B cell (primary cell): ENCODE data around the gene SIRPG. TPM values are rescaled to one million over a fixed set of nuclear protein-coding genes. Genes with fewer than 3 reads are reported as not detected.

Experiments
- ATAC-seq: fragments of 200-7000 bp; cut with Tn5 transposase; one replicate; pipeline ENCODE4 v1.10.0; 2021; ENCODE audit warnings: low read depth, mild to moderate bottlenecking, moderate number of reproducible peaks, moderate library complexity
- CTCF ChIA-PET: fragments of 350-600 bp; sonication (Branson Sonifier 250); formaldehyde crosslinking; loops from one replicate; lab custom pipeline; 2021; ENCODE audit warnings: antibody characterized with exemption, inconsistent platforms; lab: Charles Lee
- POLR2A ChIA-PET: fragments of 350-600 bp; sonication (Branson Sonifier 250); formaldehyde crosslinking; loops from one replicate; lab custom pipeline; 2021; ENCODE audit warnings: antibody characterized with exemption; lab: Charles Lee
- DNase-seq: peaks from one replicate; pipeline ENCODE4 v3.0.0; 2013
- H2AFZ ChIP-seq: 2 replicates; pipeline ENCODE4 v1.6.1; 2012; ENCODE audit warnings: mild to moderate bottlenecking, low read depth, low read length; ENCODE audit not compliant: insufficient read depth, poor library complexity, severe bottlenecking
- H3K27ac ChIP-seq, 2 donors: 1 replicate in 1 of 2; 2 replicates in 1 of 2; pipeline ENCODE4 v1.5.1; 2012 to 2013; ENCODE audit warnings: low read length in 2 of 2, mild to moderate bottlenecking in 2 of 2, moderate library complexity in 1 of 2
- H3K27me3 ChIP-seq, 4 experiments: fragments of 200-600 bp in 1 of 4; sonication (generic) in 1 of 4; replicated peaks in 1 of 4; 1 replicate in 2 of 4; 2 replicates in 2 of 4; pipeline versions ENCODE4 v1.6.1 to v1.7.0; 2013 to 2016; ENCODE audit warnings: low read length in 3 of 4, mild to moderate bottlenecking in 2 of 4, mixed read lengths in 1 of 4, moderate library complexity in 1 of 4; ENCODE audit not compliant: insufficient read depth in 4 of 4, control insufficient read depth in 3 of 4; ENCODE audit errors: control extremely low read depth in 1 of 4
- H3K36me3 ChIP-seq, 2 experiments: replicated peaks in 1 of 2; 1 replicate in 1 of 2; 2 replicates in 1 of 2; pipeline versions ENCODE4 v1.6.1 to v1.7.1; 2013; ENCODE audit warnings: low read length in 1 of 2; ENCODE audit not compliant: insufficient read depth in 2 of 2, control insufficient read depth in 1 of 2; ENCODE audit errors: control extremely low read depth in 1 of 2, extremely low read depth in 1 of 2
- H3K4me1 ChIP-seq, 2 donors: fragments of 200-600 bp in 1 of 2; sonication (generic) in 1 of 2; 1 replicate in 1 of 2; 2 replicates in 1 of 2; pipeline versions ENCODE4 v1.5.1 to v1.6.1; 2013 to 2017; ENCODE audit warnings: low read length in 2 of 2; ENCODE audit not compliant: control insufficient read depth in 2 of 2, insufficient read depth in 2 of 2
- H3K4me2 ChIP-seq: replicated peaks from 2 replicates; pipeline ENCODE3; 2012; ENCODE audit warnings: mild to moderate bottlenecking, low read depth, low read length; ENCODE audit not compliant: poor library complexity, severe bottlenecking
- H3K4me3 ChIP-seq, 5 experiments: fragments of 200-600 bp in 1 of 5; sonication (generic) in 1 of 5; 1 replicate in 3 of 5; 2 replicates in 2 of 5; pipeline versions ENCODE4 v1.5.1 to v1.7.0; 2011 to 2016; ENCODE audit warnings: low read length in 4 of 5, mild to moderate bottlenecking in 4 of 5, low read depth in 2 of 5, control low read depth in 1 of 5, moderate library complexity in 1 of 5; ENCODE audit not compliant: insufficient read depth in 1 of 5; ENCODE audit errors: control extremely low read depth in 1 of 5, extremely low read depth in 1 of 5
- H3K79me2 ChIP-seq: fragments of 200-600 bp; sonication (generic); one replicate; pipeline ENCODE4 v1.6.0; 2016; ENCODE audit warnings: low read length; ENCODE audit not compliant: control insufficient read depth, insufficient read depth
- H3K9ac ChIP-seq: fragments of 200-600 bp; sonication (generic); 2 replicates; pipeline ENCODE4 v1.6.1; 2017; ENCODE audit warnings: mild to moderate bottlenecking, low read length, moderate library complexity
- H3K9me3 ChIP-seq, 3 donors: one replicate each; pipeline versions ENCODE4 v1.6.1 to v1.7.1; 2013; ENCODE audit warnings: low read length in 2 of 3; ENCODE audit not compliant: control insufficient read depth in 2 of 3, insufficient read depth in 1 of 3; ENCODE audit errors: control extremely low read depth in 1 of 3
- H4K20me1 ChIP-seq: 2 replicates; pipeline ENCODE4 v1.6.0; 2012; ENCODE audit warnings: mild to moderate bottlenecking, low read length; ENCODE audit not compliant: insufficient read depth, control insufficient read depth, poor library complexity, severe bottlenecking
- H3K27ac Mint-ChIP-seq: one replicate; pipeline ENCODE4 v1.8.0; 2021; ENCODE audit warnings: mixed read lengths
- H3K27me3 Mint-ChIP-seq: one replicate; pipeline ENCODE4 v1.8.0; 2021; ENCODE audit warnings: mixed read lengths
- H3K4me1 Mint-ChIP-seq: one replicate; pipeline ENCODE4 v1.8.0; 2021; ENCODE audit warnings: mixed read lengths
- H3K4me3 Mint-ChIP-seq: one replicate; pipeline ENCODE4 v1.8.0; 2021; ENCODE audit warnings: mixed read lengths
- H3K9me3 Mint-ChIP-seq: one replicate; pipeline ENCODE4 v1.8.0; 2022; ENCODE audit warnings: mixed read lengths; ENCODE audit not compliant: insufficient read depth
- CTCF ChIP-seq: fragments of 200-600 bp; IDR thresholded peaks from one replicate; pipeline ENCODE4 v1.8.0; 2022; ENCODE audit warnings: antibody characterized with exemption, mild to moderate bottlenecking
- EZH2 ChIP-seq: IDR thresholded peaks from 2 replicates; pipeline ENCODE4 v1.6.1; 2012; ENCODE audit warnings: borderline replicate concordance, low read depth, mild to moderate bottlenecking, moderate library complexity, low read length; ENCODE audit not compliant: insufficient read depth, poor library complexity, severe bottlenecking
- WGBS: methylation state at CpG from one replicate; pipeline ENCODE4 v1.1.5; 2013; ENCODE audit warnings: missing lambda C conversion rate; ENCODE audit not compliant: insufficient coverage; 5-methylcytosine and 5-hydroxymethylcytosine counted together
- intact Hi-C: fragments of 100-400 bp; cut with micrococcal nuclease; formaldehyde crosslinking; loops from one replicate; pipeline ENCODE4 v1.10.0; 2022
- polyA plus RNA-seq: library from polyadenylated mRNA; depleted of rRNA; stranded (reverse); fragments of >200 nt; gene quantifications from 2 replicates; pipeline ENCODE4 v1.2.3, GENCODE V29; 2012
- total RNA-seq, 2 donors: library from RNA; stranded (reverse); fragments of 120-200 nt in 1 of 2; gene quantifications; 1 replicate in 1 of 2; 2 replicates in 1 of 2; pipeline versions ENCODE4 v1.2.3 to v1.2.4, GENCODE V29; 2013 to 2022

The SIRPG gene
- total and polyA plus RNA-seq, 2 donors (not counting 1 experiment from before 2014, with no cell fraction given), result 0.09 TPM; not detected in 1

DNA sequence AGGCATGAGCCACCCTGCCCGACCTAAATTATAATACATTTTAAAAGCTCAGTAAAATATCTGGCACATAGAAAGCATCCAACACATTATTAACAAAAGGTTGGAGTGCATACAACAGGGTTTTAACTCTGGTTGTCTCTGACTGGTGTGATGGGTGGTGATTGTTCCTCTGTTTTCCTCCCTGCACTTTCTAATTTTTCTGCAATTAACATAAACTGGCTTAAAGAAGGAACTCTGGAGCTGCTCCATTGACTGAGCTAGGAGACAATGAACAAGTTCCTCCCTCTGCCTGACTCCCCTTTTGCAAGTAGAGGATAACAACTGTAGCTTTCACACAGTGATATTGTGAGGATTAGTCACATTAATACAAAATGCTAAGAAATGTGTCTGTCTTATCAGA, 48.5 kb upstream of the SIRPG start:
- peaks cover 0 to 3% (median 0%) of the 10 kb centered on the region in 4 experiments for H3K27me3 ChIP-seq
- H2AFZ ChIP-seq, result no peak overlapping the region
- Mint-ChIP-seq H3K9me3 (no peaks in the 10 kb centered on the region), H3K27ac (no peak overlapping the region), H3K4me3 (no peak overlapping the region), H3K4me1 (peaks cover 9% of the 10 kb centered on the region), H3K27me3 (peaks cover 40% of the 10 kb centered on the region)
- peaks cover 0 to 3% of the 10 kb centered on the region in 2 donors for H3K4me1 ChIP-seq
- intact Hi-C loops, result no loop called here
- no peaks in the 10 kb centered on the region for H3K9me3 ChIP-seq
- TF ChIP-seq CTCF, result no peak
- no peak for TF ChIP-seq EZH2
- H3K9ac ChIP-seq, result no peak overlapping the region
- POLR2A ChIA-PET, result no interaction called here
- ATAC-seq, result no peak
- WGBS, result no CpG with 5 or more reads among the region's 1 CpG
- H3K36me3 ChIP-seq, result no peaks in the 10 kb centered on the region
- no peak for DNase-seq
- no peaks in the 10 kb centered on the region for H4K20me1 ChIP-seq
- CTCF ChIA-PET, result no interaction called here
- H3K27ac ChIP-seq, result no peak overlapping the region
- no peaks in the 10 kb centered on the region for H3K79me2 ChIP-seq
- no peak overlapping the region for H3K4me3 ChIP-seq
- no peak overlapping the region for H3K4me2 ChIP-seq

GRCh38 chr20:1702855-1703254, 45.3 kb upstream of the SIRPG start:
- Mint-ChIP-seq H3K27ac (no peak overlapping the region), H3K4me3 (no peak overlapping the region), H3K9me3 (no peaks in the 10 kb centered on the region), H3K27me3 (peaks cover 38% of the 10 kb centered on the region), H3K4me1 (peaks cover 6% of the 10 kb centered on the region)
- no peak overlapping the region for H3K27ac ChIP-seq
- TF ChIP-seq CTCF, result no peak
- TF ChIP-seq EZH2, result no peak
- no peaks in the 10 kb centered on the region for H4K20me1 ChIP-seq
- H3K9me3 ChIP-seq, result no peaks in the 10 kb centered on the region
- no peaks in the 10 kb centered on the region for H3K36me3 ChIP-seq
- ChIA-PET CTCF (no interaction called here), POLR2A (no interaction called here)
- H3K4me3 ChIP-seq, result no peak overlapping the region
- H3K4me1 ChIP-seq, result peaks cover 0 to 3% of the 10 kb centered on the region in 2 donors
- no CpG with 5 or more reads among the region's 2 CpGs for WGBS
- ATAC-seq (no peak), DNase-seq (no peak)
- H3K9ac ChIP-seq, result no peak overlapping the region
- H3K79me2 ChIP-seq, result no peaks in the 10 kb centered on the region
- H3K4me2 ChIP-seq, result no peak overlapping the region
- no peak overlapping the region for H2AFZ ChIP-seq
- peaks cover 0 to 6% (median 0%) of the 10 kb centered on the region in 4 experiments for H3K27me3 ChIP-seq
- intact Hi-C loops, result no loop called here
